Mucosa of rectum (tissue), 2 donors: Measurements from ENCODE around the gene UVSSA.

Experiments
- H3K27ac ChIP-seq, 2 donors: one replicate each; pipeline ENCODE4 v1.7.0; 2013; ENCODE audit warnings: inconsistent platforms in 2 of 2, low read depth in 2 of 2, low read length in 2 of 2
- H3K27me3 ChIP-seq, 2 donors: one replicate each; pipeline ENCODE4 v1.7.0; 2013; ENCODE audit warnings: low read length in 2 of 2; ENCODE audit not compliant: control insufficient read depth in 2 of 2, insufficient read depth in 2 of 2
- H3K36me3 ChIP-seq, 2 donors: one replicate each; pipeline ENCODE4 v1.7.0; 2013; ENCODE audit warnings: low read length in 2 of 2; ENCODE audit not compliant: control insufficient read depth in 2 of 2, insufficient read depth in 2 of 2
- H3K4me1 ChIP-seq, 2 donors: one replicate each; pipeline ENCODE4 v1.7.0; 2013; ENCODE audit warnings: low read length in 2 of 2, mild to moderate bottlenecking in 1 of 2; ENCODE audit not compliant: control insufficient read depth in 2 of 2, insufficient read depth in 2 of 2
- H3K4me3 ChIP-seq, 2 donors: one replicate each; pipeline ENCODE4 v1.7.0; 2013; ENCODE audit warnings: low read length in 2 of 2
- H3K9ac ChIP-seq, 2 donors: one replicate each; pipeline ENCODE4 v1.7.0; 2013; ENCODE audit warnings: low read length in 2 of 2, low read depth in 1 of 2, mild to moderate bottlenecking in 1 of 2
- H3K9me3 ChIP-seq, 2 donors: one replicate each; pipeline ENCODE4 v1.7.0; 2013; ENCODE audit warnings: low read length in 2 of 2; ENCODE audit not compliant: control insufficient read depth in 2 of 2
- donor health status: healthy.
- donor health status: Normal muscosa, but diverticular disease.

The UVSSA gene

DNA sequence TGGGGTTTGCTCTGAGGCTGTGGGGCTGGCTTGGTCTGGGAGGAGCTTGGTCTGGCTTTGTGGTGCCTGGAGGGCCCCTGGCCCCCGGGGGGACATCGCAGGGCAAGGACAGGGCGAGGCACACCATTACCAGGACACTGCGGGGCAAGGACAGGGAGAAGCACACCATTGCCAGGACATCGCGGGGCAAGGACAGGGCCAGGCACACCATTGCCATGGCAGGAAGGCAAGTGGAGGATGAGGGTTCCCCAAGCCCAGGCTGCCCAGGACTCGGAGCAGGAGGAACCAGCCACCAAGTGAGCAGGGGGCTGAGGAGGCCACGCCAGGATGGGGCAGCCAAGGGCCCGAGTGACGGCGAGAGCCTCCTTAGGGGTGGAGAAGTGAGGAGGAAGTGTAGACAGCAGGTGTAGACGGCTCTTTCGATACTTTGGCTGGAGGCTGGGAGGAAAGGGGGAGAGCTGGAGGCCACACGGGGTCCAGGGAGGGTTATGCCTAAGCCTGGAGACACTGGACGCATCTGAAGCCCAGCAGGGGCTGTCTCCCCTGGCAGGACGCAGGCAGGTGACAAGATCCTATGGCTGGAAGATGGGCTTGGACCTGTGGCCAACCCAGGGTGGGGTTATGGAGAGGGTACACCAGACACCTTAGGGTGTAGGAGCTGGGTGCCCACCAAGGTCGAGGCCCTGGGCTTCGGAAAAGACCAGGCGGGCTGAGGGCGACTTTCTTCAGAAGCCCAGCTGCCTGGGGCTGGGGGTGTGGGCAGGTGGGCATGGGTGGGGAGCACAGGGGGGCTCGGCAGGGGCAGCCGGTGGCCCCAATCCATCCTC is 51.9 kb downstream of the UVSSA start:
- H3K27me3 ChIP-seq = peaks cover 6 to 16% of the 10 kb centered on the region in 2 donors
- peaks cover 2 to 3% of the 10 kb centered on the region in 2 donors for H3K36me3 ChIP-seq
- H3K9me3 ChIP-seq = peaks cover 0 to 4% of the 10 kb centered on the region in 2 donors
- no peak overlapping the region for H3K27ac ChIP-seq
- no peak overlapping the region for H3K9ac ChIP-seq
- no peak overlapping the region for H3K4me3 ChIP-seq
- no peaks in the 10 kb centered on the region for H3K4me1 ChIP-seq

DNA sequence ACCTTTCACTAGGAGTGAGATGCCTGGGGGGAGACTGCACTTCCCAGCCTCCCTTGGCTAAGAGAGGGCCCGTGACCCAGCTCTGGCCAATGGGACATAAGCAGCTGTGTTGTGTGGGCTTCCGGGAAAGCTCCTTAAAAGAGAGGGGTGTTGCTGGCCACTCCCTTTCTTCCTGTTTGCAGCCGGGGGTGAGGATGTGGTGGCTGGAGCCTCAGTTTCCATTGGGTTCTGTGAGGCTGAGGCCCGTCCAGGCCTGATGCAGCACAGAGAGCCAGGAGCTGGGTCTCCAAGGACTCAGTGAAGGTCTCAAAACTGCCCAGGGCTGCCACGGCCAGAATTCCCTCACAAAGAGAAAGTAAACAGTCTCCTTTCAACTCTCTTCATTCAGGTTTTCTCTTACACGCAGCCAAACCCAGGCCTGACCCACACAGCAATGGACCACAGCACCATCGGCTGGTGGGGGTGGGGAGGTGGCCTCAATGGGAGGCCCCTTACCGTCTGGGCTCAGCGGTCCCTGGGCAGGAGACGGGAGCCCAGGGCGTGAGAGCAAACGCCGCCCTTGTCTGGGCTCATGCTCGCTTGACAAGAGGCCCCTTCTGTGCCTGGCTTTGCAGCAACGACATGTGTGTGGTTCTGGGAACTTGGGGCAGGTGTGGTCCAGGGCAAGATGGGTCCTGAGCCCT is 52.6 kb downstream of the UVSSA start:
- no peak overlapping the region for H3K4me3 ChIP-seq
- H3K36me3 ChIP-seq = no peaks in the 10 kb centered on the region
- no peak overlapping the region for H3K9ac ChIP-seq
- H3K9me3 ChIP-seq = peaks cover 0 to 3% of the 10 kb centered on the region in 2 donors
- H3K27me3 ChIP-seq = peaks cover 8 to 16% of the 10 kb centered on the region in 2 donors
- no peaks in the 10 kb centered on the region for H3K4me1 ChIP-seq
- no peak overlapping the region for H3K27ac ChIP-seq

DNA sequence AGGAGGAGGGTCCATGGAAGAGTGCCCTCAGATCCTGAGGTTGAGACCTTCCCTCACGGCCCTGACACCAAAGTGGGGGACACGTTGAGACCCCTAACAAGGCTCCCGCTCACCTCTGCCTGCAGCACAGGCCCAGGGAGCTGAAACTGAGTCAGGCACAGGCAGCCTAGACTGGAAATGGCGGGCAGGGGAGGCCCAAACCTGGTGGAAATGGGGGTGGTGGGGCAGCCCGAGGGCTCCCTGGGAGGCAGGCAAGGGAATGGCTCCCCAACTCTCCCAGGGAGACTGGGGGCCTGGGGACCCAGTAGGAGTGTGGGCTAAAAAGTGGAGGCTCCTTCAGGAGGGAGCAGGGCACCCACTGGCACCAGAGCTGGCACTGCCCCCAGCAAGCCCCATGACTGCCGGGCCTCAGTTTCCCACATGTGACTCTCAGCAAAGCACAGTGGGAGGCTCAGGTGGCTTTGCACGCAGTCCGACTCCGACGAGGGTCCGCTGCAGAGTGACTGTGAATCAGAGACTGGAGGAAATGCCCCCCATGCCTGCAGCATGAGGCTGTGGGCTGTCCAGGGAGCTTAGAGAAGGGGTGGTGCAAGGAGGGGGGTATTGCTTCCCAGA is 53.3 kb downstream of the UVSSA start:
- Histone ChIP-seq H3K27ac (no peak overlapping the region), H3K9me3 (peaks cover 0 to 3% of the 10 kb centered on the region in 2 donors), H3K27me3 (peaks cover 13 to 16% of the 10 kb centered on the region in 2 donors), H3K4me1 (no peaks in the 10 kb centered on the region), H3K36me3 (no peaks in the 10 kb centered on the region), H3K9ac (no peak overlapping the region), H3K4me3 (no peak overlapping the region)

DNA sequence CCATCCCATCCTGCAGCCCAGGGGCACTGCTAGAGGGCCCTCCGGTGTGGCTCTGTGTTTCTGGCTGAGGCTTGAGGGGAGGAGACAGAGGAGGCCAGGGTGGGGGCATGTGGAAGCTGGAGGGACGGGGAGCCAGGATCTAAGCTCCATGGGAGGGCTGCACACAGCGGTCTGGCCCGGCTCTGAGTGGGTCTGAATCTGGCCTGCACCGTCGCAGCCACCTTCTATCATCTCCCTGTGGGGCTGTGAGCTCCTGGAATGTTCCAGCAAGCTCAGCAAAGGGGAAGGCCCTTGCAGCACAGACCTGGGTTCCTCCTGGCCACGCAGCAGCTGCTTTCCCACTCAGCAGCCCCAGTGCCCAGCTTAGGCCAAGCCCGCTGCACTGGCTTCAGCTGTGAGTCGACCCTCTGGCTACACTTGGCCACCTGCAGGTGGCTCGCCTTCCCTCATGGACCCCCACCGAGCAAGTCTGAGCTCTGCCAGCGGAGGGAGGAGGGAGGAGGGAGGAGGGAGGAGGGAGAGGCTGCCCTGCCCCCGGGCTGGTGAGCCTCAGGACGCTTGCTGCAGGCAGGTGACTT is 53.9 kb downstream of the UVSSA start:
- Histone ChIP-seq H3K9me3 (peaks cover 0 to 3% of the 10 kb centered on the region in 2 donors), H3K27ac (no peak overlapping the region), H3K4me3 (no peak overlapping the region), H3K4me1 (no peaks in the 10 kb centered on the region), H3K36me3 (no peaks in the 10 kb centered on the region), H3K9ac (no peak overlapping the region), H3K27me3 (peaks cover 13 to 16% of the 10 kb centered on the region in 2 donors)

DNA sequence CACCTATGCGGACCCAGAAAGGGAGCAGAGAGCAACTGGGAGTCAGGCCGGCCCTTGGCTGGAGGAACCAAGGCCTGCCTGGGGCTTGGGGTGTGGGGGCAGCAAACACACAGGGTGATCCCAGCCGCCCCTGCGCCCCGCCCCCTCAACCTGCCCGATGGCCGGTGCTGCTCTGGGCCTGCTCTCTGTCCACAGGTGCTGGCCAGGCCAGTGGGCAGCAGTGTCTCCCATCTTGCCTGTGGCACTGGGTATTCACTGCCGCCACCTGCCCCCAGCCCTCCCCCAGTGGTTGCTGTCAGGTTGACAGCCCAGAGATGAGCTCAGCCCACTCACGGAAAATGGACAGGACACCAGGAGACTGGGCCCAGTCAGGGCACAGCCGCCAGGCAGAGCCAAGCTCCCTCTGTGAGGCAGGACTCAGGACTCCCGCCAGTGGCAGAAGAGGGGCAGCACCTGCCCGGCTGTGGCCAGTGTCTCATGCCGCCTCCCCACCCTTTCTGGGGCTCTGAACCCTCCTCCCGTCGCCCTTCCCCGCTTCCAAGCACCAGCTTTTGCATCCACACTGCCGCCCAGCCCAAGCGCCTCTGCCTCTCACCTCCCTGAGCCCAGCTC is 54.5 kb downstream of the UVSSA start:
- H3K9ac ChIP-seq = no peak overlapping the region
- no peak overlapping the region for H3K4me3 ChIP-seq
- H3K36me3 ChIP-seq = no peaks in the 10 kb centered on the region
- no peaks in the 10 kb centered on the region for H3K4me1 ChIP-seq
- H3K27ac ChIP-seq = no peak overlapping the region
- H3K9me3 ChIP-seq = peaks cover 0 to 3% of the 10 kb centered on the region in 2 donors
- peaks cover 13 to 16% of the 10 kb centered on the region in 2 donors for H3K27me3 ChIP-seq

DNA sequence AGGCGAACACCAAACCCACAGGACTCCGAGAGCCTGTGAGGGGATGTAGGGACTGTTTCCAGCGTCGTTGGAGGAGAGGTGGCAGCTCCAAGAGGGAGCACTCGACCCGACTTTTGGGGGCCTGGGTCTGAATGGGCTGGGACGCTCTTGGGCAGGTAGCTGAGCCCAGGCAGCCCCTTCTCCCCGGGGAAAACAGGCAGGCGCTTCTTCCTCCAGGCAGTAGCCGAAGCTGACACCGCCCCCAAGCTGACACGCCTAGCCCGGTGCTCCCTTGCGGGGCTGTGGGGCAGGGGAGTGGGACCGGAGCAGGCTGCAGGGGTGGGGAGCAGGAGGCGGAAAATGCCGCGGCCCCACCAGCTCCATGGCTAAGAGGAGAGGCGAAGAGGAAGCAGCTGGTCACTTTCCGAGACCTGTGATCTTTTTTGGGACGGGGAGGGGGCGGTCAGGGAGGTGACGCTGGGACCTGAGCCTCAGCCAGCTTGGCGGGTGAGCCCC is 55.1 kb downstream of the UVSSA start:
- Histone ChIP-seq H3K36me3 (no peaks in the 10 kb centered on the region), H3K4me1 (no peaks in the 10 kb centered on the region), H3K27me3 (peaks cover 13 to 16% of the 10 kb centered on the region in 2 donors), H3K9ac (no peak overlapping the region), H3K9me3 (peaks cover 0 to 3% of the 10 kb centered on the region in 2 donors), H3K4me3 (no peak overlapping the region), H3K27ac (no peak overlapping the region)

DNA sequence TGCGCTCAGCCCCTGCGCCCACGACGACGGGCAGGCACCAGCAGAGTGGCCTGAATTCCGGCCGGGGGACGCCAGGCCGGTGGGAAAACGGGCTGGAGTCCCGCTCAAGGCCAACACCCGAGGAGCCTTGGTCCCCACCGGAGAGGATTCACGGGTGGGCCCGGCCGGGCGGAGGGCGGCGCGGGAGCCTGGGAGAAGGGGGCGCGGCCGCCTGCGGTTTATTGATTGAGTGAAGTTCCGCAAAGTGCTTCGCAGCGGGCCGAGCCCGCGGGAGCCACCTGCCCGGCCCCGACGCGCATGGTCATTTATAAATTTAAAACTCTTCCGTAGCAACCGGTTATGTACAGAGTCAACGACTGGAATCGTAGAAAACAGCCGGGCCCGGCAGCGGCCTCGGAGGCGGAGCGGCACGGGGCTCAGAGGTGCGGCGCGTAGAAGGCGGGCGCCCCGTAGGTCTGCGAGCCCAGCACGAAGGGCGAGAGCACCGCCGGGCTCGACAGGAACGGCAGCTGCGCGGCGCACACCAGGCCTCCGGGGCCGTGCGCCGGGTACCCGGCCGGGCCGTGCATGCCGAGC is 55.6 kb downstream of the UVSSA start:
- H3K4me3 ChIP-seq = no peak overlapping the region
- no peaks in the 10 kb centered on the region for H3K4me1 ChIP-seq
- H3K9me3 ChIP-seq = no peaks in the 10 kb centered on the region
- H3K27ac ChIP-seq = no peak overlapping the region
- no peak overlapping the region for H3K9ac ChIP-seq
- no peaks in the 10 kb centered on the region for H3K36me3 ChIP-seq
- H3K27me3 ChIP-seq = peaks cover 15 to 16% of the 10 kb centered on the region in 2 donors

DNA sequence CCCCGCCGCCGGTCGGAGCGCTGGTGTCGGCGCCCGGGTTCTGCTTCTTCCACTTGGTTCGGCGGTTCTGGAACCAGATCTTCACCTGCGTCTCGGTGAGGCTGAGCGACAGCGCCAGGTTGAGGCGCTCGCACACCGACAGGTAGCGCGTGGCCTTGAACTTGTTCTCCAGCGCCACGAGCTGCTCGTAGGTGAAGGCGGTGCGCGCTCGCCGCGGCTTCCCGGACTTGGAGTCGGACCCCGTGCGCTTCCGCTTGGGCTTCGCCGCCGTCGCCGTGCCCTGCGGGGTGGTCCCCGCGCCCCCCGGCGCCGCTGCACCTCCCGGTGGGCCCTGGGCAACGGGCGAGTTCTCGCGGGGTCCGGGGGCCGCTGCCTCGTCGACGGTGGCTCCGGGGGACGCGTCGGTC is 56.2 kb downstream of the UVSSA start:
- Histone ChIP-seq H3K9me3 (no peaks in the 10 kb centered on the region), H3K36me3 (no peaks in the 10 kb centered on the region), H3K4me3 (no peak overlapping the region), H3K27me3 (peaks cover 15 to 18% of the 10 kb centered on the region in 2 donors), H3K9ac (no peak overlapping the region), H3K4me1 (no peaks in the 10 kb centered on the region), H3K27ac (no peak overlapping the region)
